HCT116 (cell line): ENCODE measurements around the gene ADCY1. TPM values are rescaled to one million over a fixed set of nuclear protein-coding genes. Genes with fewer than 3 reads are reported as not detected.

Experiments
- ATAC-seq: fragments of 200-7000 bp; cut with Tn5 transposase; 2 replicates; pipeline ENCODE4 v1.9.1; 2020; ENCODE audit warnings: mild to moderate bottlenecking, moderate library complexity
- BruUV-seq: library from RNA; stranded (reverse); fragments of 400-500 nt; replicated peaks from 2 replicates; lab custom pipeline; 2021; lab: Mats Ljungman, UMichigan
- CTCF ChIA-PET: fragments of 300-600 bp; sonication (Branson Sonifier 250); formaldehyde crosslinking; loops from one replicate; lab custom pipeline; 2021; ENCODE audit warnings: antibody characterized with exemption; lab: Charles Lee
- POLR2A ChIA-PET: fragments of 300-600, 350-600 bp; sonication (Branson Sonifier 250); formaldehyde crosslinking; loops from one replicate; lab custom pipeline; 2021; ENCODE audit warnings: antibody characterized with exemption; lab: Charles Lee
- RAD21 ChIA-PET, 2 experiments: fragments of 300-600 bp; sonication (Branson Sonifier 250); formaldehyde crosslinking; loops; one replicate each; lab custom pipeline; 2023; ENCODE audit warnings: low total read pairs in 2 of 2; ENCODE audit not compliant: uncharacterized antibody in 2 of 2, unreplicated experiment in 2 of 2, low non-redundant PET in 1 of 2; lab: Charles Lee
- DNase-seq: peaks from one replicate; pipeline ENCODE4 v3.0.0-alpha.2; 2010; ENCODE audit warnings: low read depth, low spot score
- H2AFZ ChIP-seq: fragments of 200-600 bp; shearing (Covaris generic), sonication (generic); 2 replicates; pipeline ENCODE4 v1.6.1; 2017; ENCODE audit warnings: low read depth, mixed run types, mixed read lengths, antibody characterized with exemption, low read length; ENCODE audit not compliant: poor library complexity, severe bottlenecking
- H3K27ac ChIP-seq: 2 replicates; pipeline ENCODE4 v1.5.1; 2012; ENCODE audit warnings: low read depth, low read length
- H3K27me3 ChIP-seq: fragments of 200-600 bp; sonication (generic); 2 replicates; pipeline ENCODE4 v1.6.1; 2016; ENCODE audit warnings: mixed run types, low read length, mixed read lengths; ENCODE audit not compliant: insufficient read depth
- H3K36me3 ChIP-seq, 2 experiments: fragments of 200-500 bp in 1 of 2; fragments of 200-600 bp in 1 of 2; sonication (Bioruptor generic) in 1 of 2; sonication (generic) in 1 of 2; 2 replicates each; pipeline versions ENCODE4 v1.5.1 to v1.6.1; 2014 to 2016; ENCODE audit warnings: low read length in 2 of 2, inconsistent platforms in 1 of 2, mixed read lengths in 1 of 2, mixed run types in 1 of 2; ENCODE audit not compliant: insufficient read depth in 2 of 2, control insufficient read depth in 1 of 2
- H3K4me1 ChIP-seq, 2 experiments: fragments of 200-600 bp in 1 of 2; sonication (generic) in 1 of 2; 2 replicates each; pipeline versions ENCODE4 v1.5.1 to v1.6.1; 2012 to 2017; ENCODE audit warnings: low read length in 2 of 2, inconsistent platforms in 1 of 2, mild to moderate bottlenecking in 1 of 2, mixed read lengths in 1 of 2, mixed run types in 1 of 2, moderate library complexity in 1 of 2; ENCODE audit not compliant: insufficient read depth in 2 of 2, control insufficient read depth in 1 of 2
- H3K4me2 ChIP-seq: fragments of 200-600 bp; sonication (generic); 2 replicates; pipeline ENCODE4 v1.6.1; 2017; ENCODE audit warnings: mixed run types, low read length, mixed read lengths
- H3K4me3 ChIP-seq, 2 experiments: fragments of 200-600 bp in 1 of 2; sonication (generic) in 1 of 2; replicated peaks in 1 of 2; 2 replicates each; pipeline ENCODE4 v1.5.1; 2011 to 2016; ENCODE audit warnings: low read length in 2 of 2, control low read depth in 1 of 2, low read depth in 1 of 2, mild to moderate bottlenecking in 1 of 2, mixed read lengths in 1 of 2, mixed run types in 1 of 2
- H3K79me2 ChIP-seq: fragments of 200-600 bp; sonication (generic); 2 replicates; pipeline ENCODE4 v1.6.1; 2017; ENCODE audit warnings: mild to moderate bottlenecking, mixed run types, low read length, moderate library complexity, mixed read lengths; ENCODE audit not compliant: insufficient read depth
- H3K9ac ChIP-seq: fragments of 200-600 bp; sonication (generic); 2 replicates; pipeline ENCODE4 v1.6.1; 2016; ENCODE audit warnings: low read length, mixed read lengths
- H3K9me2 ChIP-seq: fragments of 200-600 bp; sonication (generic), shearing (Covaris generic); 2 replicates; pipeline ENCODE4 v1.6.1; 2017; ENCODE audit warnings: mixed run types, mild to moderate bottlenecking, moderate library complexity; ENCODE audit not compliant: insufficient read depth
- H3K9me3 ChIP-seq, 2 experiments: fragments of 200-500 bp in 1 of 2; fragments of 200-600 bp in 1 of 2; sonication (Bioruptor generic) in 1 of 2; sonication (generic) in 1 of 2; 2 replicates each; pipeline ENCODE4 v1.6.1; 2014 to 2017; ENCODE audit warnings: low read length in 2 of 2, mixed read lengths in 2 of 2, inconsistent platforms in 1 of 2, low read depth in 1 of 2, mild to moderate bottlenecking in 1 of 2, mixed run types in 1 of 2, moderate library complexity in 1 of 2; ENCODE audit not compliant: control insufficient read depth in 1 of 2, insufficient read depth in 1 of 2
- H4K20me1 ChIP-seq: fragments of 200-600 bp; sonication (generic), shearing (Covaris generic); 2 replicates; pipeline ENCODE4 v1.6.1; 2017; ENCODE audit warnings: mixed run types, mild to moderate bottlenecking, moderate library complexity; ENCODE audit not compliant: insufficient read depth
- CBX3 ChIP-seq: IDR thresholded peaks from 2 replicates; pipeline ENCODE4 v1.6.1; 2012; ENCODE audit warnings: low read depth
- CEBPB ChIP-seq: IDR thresholded peaks from 2 replicates; pipeline ENCODE4 v1.6.1; 2012; ENCODE audit warnings: low read depth
- EGR1 ChIP-seq: IDR thresholded peaks from 2 replicates; pipeline ENCODE4 v1.6.1; 2012; ENCODE audit warnings: low read depth
- ELF1 ChIP-seq: IDR thresholded peaks from 2 replicates; pipeline ENCODE4 v1.6.1; 2012; ENCODE audit warnings: low read depth, borderline replicate concordance
- EZH2phosphoT487 ChIP-seq: fragments of 200-600 bp; IDR thresholded peaks from 2 replicates; pipeline ENCODE4 v1.6.1; 2018; ENCODE audit warnings: antibody characterized with exemption, borderline replicate concordance
- POLR2A ChIP-seq: IDR thresholded peaks from 2 replicates; pipeline ENCODE4 v1.7.0; 2011; ENCODE audit warnings: borderline replicate concordance; ENCODE audit not compliant: insufficient read depth, insufficient read length; ENCODE audit errors: extremely low read depth
- POLR2AphosphoS5 ChIP-seq: IDR thresholded peaks from 2 replicates; pipeline ENCODE4 v1.6.1; 2011; ENCODE audit warnings: mild to moderate bottlenecking, low read depth, low read length, moderate library complexity
- SIN3A ChIP-seq: IDR thresholded peaks from 2 replicates; pipeline ENCODE4 v1.6.1; 2012; ENCODE audit warnings: low read depth
- SP1 ChIP-seq: IDR thresholded peaks from 2 replicates; pipeline ENCODE4 v1.6.1; 2012; ENCODE audit warnings: low read depth
- ZNF274 ChIP-seq: fragments of 200-500 bp; sonication (Bioruptor generic); IDR thresholded peaks from 2 replicates; pipeline ENCODE4 v1.6.1; 2014; ENCODE audit warnings: mild to moderate bottlenecking, low read depth, low read length, inconsistent platforms
- intact Hi-C: fragments of 100-400 bp; cut with micrococcal nuclease; formaldehyde crosslinking; loops from 2 replicates; pipeline ENCODE4 v1.10.0; 2022
- total RNA-seq: library from RNA; stranded (reverse); gene quantifications from one replicate; pipeline ENCODE4 v1.2.1, GENCODE V29; 2021; ENCODE audit not compliant: unreplicated experiment
- TF ChIP-seq, protein P1 (sequence below), 3 experiments: fragments of 200-600 bp in 1 of 3; sonication (generic) in 1 of 3; IDR thresholded peaks in 2 of 3; conservative IDR thresholded peaks in 1 of 3; 2 replicates each; pipeline ENCODE4 v1.5.1; 2012 to 2017; ENCODE audit warnings: low read depth in 2 of 3, low read length in 2 of 3, antibody characterized with exemption in 1 of 3, borderline replicate concordance in 1 of 3, control low read depth in 1 of 3, mild to moderate bottlenecking in 1 of 3, mixed read lengths in 1 of 3, mixed run types in 1 of 3, moderate library complexity in 1 of 3; ENCODE audit not compliant: insufficient read depth in 1 of 3
- TF ChIP-seq, protein P2 (sequence below): IDR thresholded peaks from 2 replicates; pipeline ENCODE4 v1.6.1; 2012; ENCODE audit warnings: low read depth
- TF ChIP-seq, protein P3 (sequence below): IDR thresholded peaks from 2 replicates; pipeline ENCODE4 v1.6.1; 2012
- TF ChIP-seq, protein P4 (sequence below): IDR thresholded peaks from 2 replicates; pipeline ENCODE4 v1.6.1; 2012

Gene ADCY1
- total RNA-seq, 1 experiment from 2014 or later: 0.05 TPM

DNA sequence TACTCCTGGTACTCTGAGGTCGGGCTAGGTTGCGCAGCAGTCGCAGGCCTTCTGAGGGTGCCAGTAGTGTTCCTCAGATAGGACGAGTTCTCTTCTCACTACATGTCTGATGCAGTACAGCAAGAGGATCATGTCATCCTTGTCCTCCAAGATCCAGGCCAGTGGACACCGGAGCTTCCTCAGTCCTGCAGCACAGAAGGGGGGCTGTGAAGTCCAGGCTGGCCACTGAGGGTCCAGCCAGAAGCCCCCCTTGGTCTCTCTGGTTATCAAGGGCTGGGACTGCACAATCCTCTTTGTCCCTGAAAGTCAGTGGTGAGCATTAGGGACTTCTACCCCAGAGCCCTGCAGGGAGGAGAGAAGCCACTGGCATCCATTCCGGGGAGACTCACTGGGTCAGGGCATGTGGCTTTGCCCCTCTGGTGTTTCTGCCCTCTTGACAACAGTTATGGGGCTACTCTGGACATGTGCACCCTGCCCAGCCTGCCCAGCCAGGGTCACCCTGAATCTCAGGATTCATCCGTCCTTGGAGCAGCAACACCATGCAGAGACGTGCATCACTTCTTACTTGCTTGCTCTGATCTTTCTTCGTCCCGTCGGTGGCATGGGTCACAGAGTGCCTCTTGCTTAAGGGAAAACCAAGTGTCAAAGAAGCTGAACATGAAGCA lies 125.7 kb downstream of the ADCY1 start:
- POLR2A ChIA-PET: no interaction called here

More for the DNA sequence above, 125.7 kb downstream of the ADCY1 start:
- TF ChIP-seq EGR1 (no peak), POLR2A (no peak), CBX3 (no peak), ELF1 (no peak), ZNF274 (no peak), EZH2phosphoT487 (no peak), CEBPB (no peak), SP1 (no peak), SIN3A (no peak), POLR2AphosphoS5 (no peak)
- TF ChIP-seq, protein P1, sequence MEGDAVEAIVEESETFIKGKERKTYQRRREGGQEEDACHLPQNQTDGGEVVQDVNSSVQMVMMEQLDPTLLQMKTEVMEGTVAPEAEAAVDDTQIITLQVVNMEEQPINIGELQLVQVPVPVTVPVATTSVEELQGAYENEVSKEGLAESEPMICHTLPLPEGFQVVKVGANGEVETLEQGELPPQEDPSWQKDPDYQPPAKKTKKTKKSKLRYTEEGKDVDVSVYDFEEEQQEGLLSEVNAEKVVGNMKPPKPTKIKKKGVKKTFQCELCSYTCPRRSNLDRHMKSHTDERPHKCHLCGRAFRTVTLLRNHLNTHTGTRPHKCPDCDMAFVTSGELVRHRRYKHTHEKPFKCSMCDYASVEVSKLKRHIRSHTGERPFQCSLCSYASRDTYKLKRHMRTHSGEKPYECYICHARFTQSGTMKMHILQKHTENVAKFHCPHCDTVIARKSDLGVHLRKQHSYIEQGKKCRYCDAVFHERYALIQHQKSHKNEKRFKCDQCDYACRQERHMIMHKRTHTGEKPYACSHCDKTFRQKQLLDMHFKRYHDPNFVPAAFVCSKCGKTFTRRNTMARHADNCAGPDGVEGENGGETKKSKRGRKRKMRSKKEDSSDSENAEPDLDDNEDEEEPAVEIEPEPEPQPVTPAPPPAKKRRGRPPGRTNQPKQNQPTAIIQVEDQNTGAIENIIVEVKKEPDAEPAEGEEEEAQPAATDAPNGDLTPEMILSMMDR (IDR thresholded peaks at IDR 0.05 in 2 of 3, conservative IDR thresholded peaks at IDR 0.05 in 1 of 3; ENCODE audit: borderline replicate concordance in 1 of 3, insufficient read depth in 1 of 3, low read depth in 2 of 3, low read length in 2 of 3): no peak
- TF ChIP-seq, protein P2, sequence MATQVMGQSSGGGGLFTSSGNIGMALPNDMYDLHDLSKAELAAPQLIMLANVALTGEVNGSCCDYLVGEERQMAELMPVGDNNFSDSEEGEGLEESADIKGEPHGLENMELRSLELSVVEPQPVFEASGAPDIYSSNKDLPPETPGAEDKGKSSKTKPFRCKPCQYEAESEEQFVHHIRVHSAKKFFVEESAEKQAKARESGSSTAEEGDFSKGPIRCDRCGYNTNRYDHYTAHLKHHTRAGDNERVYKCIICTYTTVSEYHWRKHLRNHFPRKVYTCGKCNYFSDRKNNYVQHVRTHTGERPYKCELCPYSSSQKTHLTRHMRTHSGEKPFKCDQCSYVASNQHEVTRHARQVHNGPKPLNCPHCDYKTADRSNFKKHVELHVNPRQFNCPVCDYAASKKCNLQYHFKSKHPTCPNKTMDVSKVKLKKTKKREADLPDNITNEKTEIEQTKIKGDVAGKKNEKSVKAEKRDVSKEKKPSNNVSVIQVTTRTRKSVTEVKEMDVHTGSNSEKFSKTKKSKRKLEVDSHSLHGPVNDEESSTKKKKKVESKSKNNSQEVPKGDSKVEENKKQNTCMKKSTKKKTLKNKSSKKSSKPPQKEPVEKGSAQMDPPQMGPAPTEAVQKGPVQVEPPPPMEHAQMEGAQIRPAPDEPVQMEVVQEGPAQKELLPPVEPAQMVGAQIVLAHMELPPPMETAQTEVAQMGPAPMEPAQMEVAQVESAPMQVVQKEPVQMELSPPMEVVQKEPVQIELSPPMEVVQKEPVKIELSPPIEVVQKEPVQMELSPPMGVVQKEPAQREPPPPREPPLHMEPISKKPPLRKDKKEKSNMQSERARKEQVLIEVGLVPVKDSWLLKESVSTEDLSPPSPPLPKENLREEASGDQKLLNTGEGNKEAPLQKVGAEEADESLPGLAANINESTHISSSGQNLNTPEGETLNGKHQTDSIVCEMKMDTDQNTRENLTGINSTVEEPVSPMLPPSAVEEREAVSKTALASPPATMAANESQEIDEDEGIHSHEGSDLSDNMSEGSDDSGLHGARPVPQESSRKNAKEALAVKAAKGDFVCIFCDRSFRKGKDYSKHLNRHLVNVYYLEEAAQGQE: no peak
- TF ChIP-seq, protein P3, sequence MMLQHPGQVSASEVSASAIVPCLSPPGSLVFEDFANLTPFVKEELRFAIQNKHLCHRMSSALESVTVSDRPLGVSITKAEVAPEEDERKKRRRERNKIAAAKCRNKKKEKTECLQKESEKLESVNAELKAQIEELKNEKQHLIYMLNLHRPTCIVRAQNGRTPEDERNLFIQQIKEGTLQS: no peak
- TF ChIP-seq, protein P4, sequence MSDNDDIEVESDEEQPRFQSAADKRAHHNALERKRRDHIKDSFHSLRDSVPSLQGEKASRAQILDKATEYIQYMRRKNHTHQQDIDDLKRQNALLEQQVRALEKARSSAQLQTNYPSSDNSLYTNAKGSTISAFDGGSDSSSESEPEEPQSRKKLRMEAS: no peak
- ChIA-PET CTCF (no interaction called here), RAD21 (no interaction called here)
- H4K20me1 ChIP-seq: no peaks in the 10 kb centered on the region
- no peak overlapping the region for H3K4me2 ChIP-seq
- H3K9ac ChIP-seq: no peak overlapping the region
- no peak overlapping the region for H3K4me3 ChIP-seq
- H3K36me3 ChIP-seq: no peaks in the 10 kb centered on the region
- H3K27me3 ChIP-seq: peaks cover 17% of the 10 kb centered on the region; the same call in 1 of the 2 replicates
- no peaks in the 10 kb centered on the region for H3K4me1 ChIP-seq
- no peaks in the 10 kb centered on the region for H3K79me2 ChIP-seq
- no peak overlapping the region for H2AFZ ChIP-seq
- ATAC-seq (no peak), DNase-seq (no peak)
- no peaks in the 10 kb centered on the region for H3K9me3 ChIP-seq
- BruUV-seq: no TSS peak
- H3K27ac ChIP-seq: no peak overlapping the region
- no peaks in the 10 kb centered on the region for H3K9me2 ChIP-seq
- intact Hi-C loops: no loop called here
